Neuronal stem cell (in vitro differentiated cells): Measurements from ENCODE around the gene COG4.

Experiments
- DNase-seq: peaks from one replicate; pipeline ENCODE4 v3.0.0-alpha.2; 2013; ENCODE audit warnings: low spot score
- H2AFZ ChIP-seq: one replicate; pipeline ENCODE4 v1.6.1; 2013; ENCODE audit warnings: mild to moderate bottlenecking, low read length, inconsistent platforms
- H2AK5ac ChIP-seq: 2 replicates; pipeline ENCODE4 v1.6.1; 2013; ENCODE audit warnings: low read depth, mild to moderate bottlenecking, inconsistent platforms, low read length, moderate library complexity, mixed read lengths
- H2BK120ac ChIP-seq: 2 replicates; pipeline ENCODE4 v1.6.1; 2013; ENCODE audit warnings: low read depth, mild to moderate bottlenecking, inconsistent platforms, low read length, moderate library complexity, mixed read lengths
- H2BK12ac ChIP-seq: one replicate; pipeline ENCODE4 v1.6.1; 2013; ENCODE audit warnings: low read length, inconsistent platforms
- H2BK15ac ChIP-seq: 2 replicates; pipeline ENCODE4 v1.6.1; 2013; ENCODE audit warnings: mild to moderate bottlenecking, low read length, inconsistent platforms, mixed read lengths
- H2BK5ac ChIP-seq: one replicate; pipeline ENCODE4 v1.6.1; 2013; ENCODE audit warnings: inconsistent platforms, mild to moderate bottlenecking, low read length, moderate library complexity
- H3K14ac ChIP-seq: one replicate; pipeline ENCODE4 v1.6.1; 2013; ENCODE audit warnings: low read length, inconsistent platforms
- H3K18ac ChIP-seq: 2 replicates; pipeline ENCODE4 v1.6.1; 2013; ENCODE audit warnings: low read length, inconsistent platforms
- H3K23ac ChIP-seq: 2 replicates; pipeline ENCODE4 v1.6.1; 2013; ENCODE audit warnings: low read depth, mild to moderate bottlenecking, mixed read lengths, low read length, inconsistent platforms; ENCODE audit not compliant: poor library complexity
- H3K27ac ChIP-seq: replicated peaks from 3 replicates; pipeline ENCODE4 v1.5.1; 2013; ENCODE audit warnings: low read length, inconsistent platforms
- H3K27me3 ChIP-seq, 3 experiments: 2 replicates each; pipeline ENCODE4 v1.6.1; 2013; ENCODE audit warnings: low read length in 3 of 3, mild to moderate bottlenecking in 2 of 3, inconsistent platforms in 1 of 3, low read depth in 1 of 3, mixed read lengths in 1 of 3, moderate library complexity in 1 of 3; ENCODE audit not compliant: control insufficient read depth in 3 of 3, insufficient read depth in 3 of 3
- H3K36me3 ChIP-seq, 2 donors: replicated peaks in 1 of 2; 2 replicates each; pipeline ENCODE4 v1.6.1; 2013; ENCODE audit warnings: low read length in 2 of 2; ENCODE audit not compliant: control insufficient read depth in 2 of 2, insufficient read depth in 2 of 2
- H3K4ac ChIP-seq: 2 replicates; pipeline ENCODE4 v1.6.1; 2013; ENCODE audit warnings: inconsistent platforms, mild to moderate bottlenecking, low read length, moderate library complexity
- H3K4me1 ChIP-seq, 2 donors: 1 replicate in 1 of 2; 2 replicates in 1 of 2; pipeline ENCODE4 v1.6.1; 2013; ENCODE audit warnings: low read length in 2 of 2, low read depth in 1 of 2; ENCODE audit not compliant: control insufficient read depth in 2 of 2, insufficient read depth in 1 of 2
- H3K4me2 ChIP-seq: one replicate; pipeline ENCODE4 v1.6.1; 2013; ENCODE audit warnings: mild to moderate bottlenecking, low read length, inconsistent platforms; ENCODE audit not compliant: insufficient read depth, poor library complexity, severe bottlenecking
- H3K4me3 ChIP-seq, 2 donors: 2 replicates each; pipeline ENCODE4 v1.5.1; 2013; ENCODE audit warnings: low read length in 2 of 2, mild to moderate bottlenecking in 2 of 2, inconsistent platforms in 1 of 2, moderate library complexity in 1 of 2
- H3K79me1 ChIP-seq: one replicate; pipeline ENCODE4 v1.6.1; 2013; ENCODE audit warnings: low read depth, mild to moderate bottlenecking, inconsistent platforms, low read length, moderate library complexity
- H3K9ac ChIP-seq: one replicate; pipeline ENCODE4 v1.6.1; 2013; ENCODE audit warnings: mild to moderate bottlenecking, low read depth, low read length, inconsistent platforms; ENCODE audit not compliant: poor library complexity
- H3K9me3 ChIP-seq, 2 donors: replicated peaks in 1 of 2; 2 replicates each; pipeline versions ENCODE3 to v1.6.1; 2013; ENCODE audit warnings: low read length in 2 of 2, mild to moderate bottlenecking in 2 of 2, inconsistent platforms in 1 of 2, low read depth in 1 of 2, mixed read lengths in 1 of 2, moderate library complexity in 1 of 2; ENCODE audit not compliant: control insufficient read depth in 2 of 2, insufficient read depth in 1 of 2
- H4K8ac ChIP-seq: one replicate; pipeline ENCODE4 v1.6.1; 2013; ENCODE audit warnings: low read depth, mild to moderate bottlenecking, inconsistent platforms, low read length, moderate library complexity
- H4K91ac ChIP-seq: one replicate; pipeline ENCODE4 v1.6.1; 2013; ENCODE audit warnings: low read length, low read depth, mild to moderate bottlenecking, inconsistent platforms; ENCODE audit not compliant: poor library complexity
- WGBS, 2 donors: extraction: QIAGEN DNeasy Blood & Tissue Kit; methylation state at CpG; one replicate each; pipeline ENCODE4 v1.1.7; 2013; ENCODE audit warnings: missing lambda C conversion rate in 2 of 2, mixed read lengths in 1 of 2; ENCODE audit not compliant: insufficient read length in 2 of 2, insufficient replicate concordance in 1 of 2; ENCODE audit errors: extremely low coverage in 2 of 2; 5-methylcytosine and 5-hydroxymethylcytosine counted together

Gene COG4

GRCh38 chr16:70563636-70564035 is 40.3 kb upstream of the COG4 start:
- Histone ChIP-seq H2AFZ (no peak overlapping the region), H2BK12ac (no peak overlapping the region)
- WGBS, 2 donors, result no CpG with 5 or more reads among the region's 7 CpGs

GRCh38 chr16:70561623-70562022 is 38.3 kb upstream of the COG4 start:
- no CpG with 5 or more reads among the region's 9 CpGs for WGBS, 2 donors
- Histone ChIP-seq H2BK12ac (no peak overlapping the region), H3K18ac (no peak overlapping the region), H2AK5ac (no peak overlapping the region), H3K9ac (no peak overlapping the region), H2BK120ac (no peak overlapping the region), H4K8ac (no peak overlapping the region), H3K9me3 (no peaks in the 10 kb centered on the region), H3K4me2 (no peak overlapping the region), H3K23ac (no peak overlapping the region), H2AFZ (no peak overlapping the region), H3K4me1 (no peaks in the 10 kb centered on the region), H3K4ac (no peak overlapping the region), H3K14ac (no peak overlapping the region), H3K36me3 (peaks cover 63 to 99% of the 10 kb centered on the region in 2 donors), H3K4me3 (no peak overlapping the region), H2BK5ac (no peak overlapping the region), H3K27ac (no peak overlapping the region), H4K91ac (no peak overlapping the region), H3K79me1 (peaks cover 2% of the 10 kb centered on the region), H3K27me3 (no peaks in the 10 kb centered on the region), H2BK15ac (no peak overlapping the region)
- no peak for DNase-seq

More at GRCh38 chr16:70563636-70564035, 40.3 kb upstream of the COG4 start:
- Histone ChIP-seq H3K27me3 (no peaks in the 10 kb centered on the region), H3K4me3 (no peak overlapping the region), H3K14ac (no peak overlapping the region), H3K18ac (no peak overlapping the region), H3K4ac (no peak overlapping the region), H3K36me3 (peaks cover 71 to 99% of the 10 kb centered on the region in 2 donors), H2BK120ac (no peak overlapping the region), H3K4me1 (no peaks in the 10 kb centered on the region), H3K27ac (no peak overlapping the region), H2BK5ac (no peak overlapping the region), H3K4me2 (no peak overlapping the region), H3K9ac (no peak overlapping the region), H4K91ac (no peak overlapping the region), H2AK5ac (no peak overlapping the region), H2BK15ac (no peak overlapping the region), H4K8ac (no peak overlapping the region), H3K9me3 (no peaks in the 10 kb centered on the region), H3K23ac (no peak overlapping the region), H3K79me1 (peaks cover 1% of the 10 kb centered on the region)
- DNase-seq, result no peak

GRCh38 chr16:70556063-70556462 is 32.7 kb upstream of the COG4 start:
- Histone ChIP-seq H2AFZ (no peak overlapping the region), H4K8ac (no peak overlapping the region), H3K27me3 (no peaks in the 10 kb centered on the region), H3K36me3 (peaks cover 52 to 100% of the 10 kb centered on the region in 2 donors), H3K4me1 (no peaks in the 10 kb centered on the region), H2AK5ac (no peak overlapping the region), H3K4me3 (no peak overlapping the region), H3K4me2 (no peak overlapping the region), H2BK15ac (no peak overlapping the region), H3K27ac (no peak overlapping the region), H3K9me3 (no peaks in the 10 kb centered on the region), H3K14ac (no peak overlapping the region), H3K9ac (no peak overlapping the region), H2BK120ac (no peak overlapping the region), H3K4ac (no peak overlapping the region), H3K18ac (no peak overlapping the region), H3K79me1 (peaks cover 11% of the 10 kb centered on the region), H4K91ac (no peak overlapping the region), H3K23ac (no peak overlapping the region), H2BK12ac (no peak overlapping the region), H2BK5ac (no peak overlapping the region)
- WGBS, 2 donors, result no CpG with 5 or more reads among the region's 3 CpGs
- no peak for DNase-seq

GRCh38 chr16:70553645-70554044 is 30.3 kb upstream of the COG4 start:
- H3K23ac ChIP-seq, result no peak overlapping the region
- H3K4me3 ChIP-seq, result no peak overlapping the region
- H3K9ac ChIP-seq, result no peak overlapping the region
- no peak for DNase-seq
- no peaks in the 10 kb centered on the region for H3K27me3 ChIP-seq
- no peak overlapping the region for H3K18ac ChIP-seq
- no peak overlapping the region for H4K91ac ChIP-seq
- no peaks in the 10 kb centered on the region for H3K9me3 ChIP-seq
- no peak overlapping the region for H2BK5ac ChIP-seq
- no peaks in the 10 kb centered on the region for H3K4me1 ChIP-seq
- H2AFZ ChIP-seq, result no peak overlapping the region
- H2BK12ac ChIP-seq, result no peak overlapping the region
- no peak overlapping the region for H3K4me2 ChIP-seq
- H3K36me3 ChIP-seq, result peaks cover 53 to 100% of the 10 kb centered on the region in 2 donors
- H2BK15ac ChIP-seq, result no peak overlapping the region
- no peak overlapping the region for H2AK5ac ChIP-seq
- no peak overlapping the region for H3K27ac ChIP-seq
- no peak overlapping the region for H2BK120ac ChIP-seq
- H4K8ac ChIP-seq, result no peak overlapping the region
- no peak overlapping the region for H3K14ac ChIP-seq
- no peak overlapping the region for H3K4ac ChIP-seq
- H3K79me1 ChIP-seq, result peaks cover 14% of the 10 kb centered on the region
